ENCODE data around the gene EDARADD. TPM values are rescaled to one million over a fixed set of nuclear protein-coding genes. Genes with fewer than 3 reads are reported as not detected.

Gene EDARADD
- total RNA-seq = under 0.01 TPM in 1 of 2 replicates, not detected in the other

GRCh38 chr1:236393681-236394481 lies at the start of gene EDARADD:
EDARADD (plus strand) TSS chr1:236394286; CDS start chr1:236394445, 159 bp downstream.

DNA sequence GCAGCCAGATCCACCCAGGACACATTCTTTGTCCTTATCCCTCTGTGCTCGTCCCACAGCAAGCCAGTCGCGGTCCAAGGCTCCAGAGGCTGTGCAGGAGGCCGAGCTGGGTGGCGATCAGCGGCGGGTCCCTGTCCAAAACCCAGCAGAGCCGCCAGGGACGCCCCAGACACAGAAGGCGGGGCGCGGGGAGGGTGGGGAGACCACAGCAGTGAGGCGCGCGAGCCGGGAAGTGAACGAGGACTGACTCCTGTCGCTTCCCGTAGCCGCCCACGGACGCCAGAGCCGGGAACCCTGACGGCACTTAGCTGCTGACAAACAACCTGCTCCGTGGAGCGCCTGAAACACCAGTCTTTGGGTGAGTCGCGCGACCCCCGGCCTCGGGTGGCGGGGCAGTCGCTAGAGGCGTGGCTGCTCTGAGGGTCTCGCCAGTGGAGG lies 129.6 kb downstream of the EDARADD start, which contains the start of gene LGALS8:
TSS of gene LGALS8 (plus strand) at position 279 of the 438 bp plus-strand sequence. CDS start 2,089 bp downstream, outside the sequence.

Other genes starting within 250 kb of the EDARADD start
- gene ERO1B, start 112.3 kb upstream of the EDARADD start, total RNA-seq = 0.63 and 1.0 TPM in 2 replicates
- gene LGALS8, start 129.7 kb downstream of the EDARADD start, total RNA-seq = 39.2 and 41.0 TPM in 2 replicates
- 12.5 and 17.2 TPM in 2 replicates for gene HEATR1, start 210.2 kb downstream of the EDARADD start, total RNA-seq